ENCODE results near the gene RSL1D1. TPM values are rescaled to one million over a fixed set of nuclear protein-coding genes. Genes with fewer than 3 reads are reported as not detected.
"Not testable (repeated sequence)": the region's sequence is repeated elsewhere in the genome, so short reads cannot be mapped to it uniquely, and the experiment has no call there.

The RSL1D1 gene
- total RNA-seq, 1 donor from 2014 or later, result 86.9 TPM

DNA sequence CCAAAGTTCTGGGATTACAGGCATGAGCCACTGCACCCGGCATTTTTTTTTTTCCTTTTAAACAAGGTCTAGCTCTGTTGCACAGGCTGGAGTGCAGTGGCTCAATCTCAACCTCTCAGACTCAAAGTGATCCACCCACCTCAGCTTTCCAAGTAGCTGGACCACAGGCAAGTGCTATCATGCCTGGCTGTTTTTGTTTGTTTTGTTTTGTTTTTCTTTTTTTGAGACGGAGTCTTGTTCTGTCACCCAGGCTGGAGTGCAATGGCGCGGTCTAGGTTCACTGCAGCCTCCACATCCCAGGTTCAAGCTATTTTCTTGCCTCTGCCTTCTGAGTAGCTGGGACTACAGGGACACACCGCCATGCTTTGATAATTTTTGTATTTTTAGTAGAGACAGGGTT, 35.2 kb downstream of the RSL1D1 start:
- DNase-seq (ENCODE audit: low spot score), result no peak
- TF ChIP-seq, protein P1, sequence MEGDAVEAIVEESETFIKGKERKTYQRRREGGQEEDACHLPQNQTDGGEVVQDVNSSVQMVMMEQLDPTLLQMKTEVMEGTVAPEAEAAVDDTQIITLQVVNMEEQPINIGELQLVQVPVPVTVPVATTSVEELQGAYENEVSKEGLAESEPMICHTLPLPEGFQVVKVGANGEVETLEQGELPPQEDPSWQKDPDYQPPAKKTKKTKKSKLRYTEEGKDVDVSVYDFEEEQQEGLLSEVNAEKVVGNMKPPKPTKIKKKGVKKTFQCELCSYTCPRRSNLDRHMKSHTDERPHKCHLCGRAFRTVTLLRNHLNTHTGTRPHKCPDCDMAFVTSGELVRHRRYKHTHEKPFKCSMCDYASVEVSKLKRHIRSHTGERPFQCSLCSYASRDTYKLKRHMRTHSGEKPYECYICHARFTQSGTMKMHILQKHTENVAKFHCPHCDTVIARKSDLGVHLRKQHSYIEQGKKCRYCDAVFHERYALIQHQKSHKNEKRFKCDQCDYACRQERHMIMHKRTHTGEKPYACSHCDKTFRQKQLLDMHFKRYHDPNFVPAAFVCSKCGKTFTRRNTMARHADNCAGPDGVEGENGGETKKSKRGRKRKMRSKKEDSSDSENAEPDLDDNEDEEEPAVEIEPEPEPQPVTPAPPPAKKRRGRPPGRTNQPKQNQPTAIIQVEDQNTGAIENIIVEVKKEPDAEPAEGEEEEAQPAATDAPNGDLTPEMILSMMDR (IDR thresholded peaks at IDR 0.05; ENCODE audit: unreplicated experiment), result no peak
- no peaks in the 10 kb centered on the region for H3K4me1 Mint-ChIP-seq (ENCODE audit: unreplicated experiment)
- H3K9me3 Mint-ChIP-seq (ENCODE audit: unreplicated experiment), result no peaks in the 10 kb centered on the region
- no peak overlapping the region for H3K4me3 Mint-ChIP-seq (ENCODE audit: unreplicated experiment)
- H3K27ac Mint-ChIP-seq (ENCODE audit: unreplicated experiment), result no peak overlapping the region
- peaks cover 1% of the 10 kb centered on the region for H3K27me3 Mint-ChIP-seq (ENCODE audit: unreplicated experiment)
- H3K36me3 Mint-ChIP-seq (ENCODE audit: low read depth, unreplicated experiment), result no peaks in the 10 kb centered on the region

DNA sequence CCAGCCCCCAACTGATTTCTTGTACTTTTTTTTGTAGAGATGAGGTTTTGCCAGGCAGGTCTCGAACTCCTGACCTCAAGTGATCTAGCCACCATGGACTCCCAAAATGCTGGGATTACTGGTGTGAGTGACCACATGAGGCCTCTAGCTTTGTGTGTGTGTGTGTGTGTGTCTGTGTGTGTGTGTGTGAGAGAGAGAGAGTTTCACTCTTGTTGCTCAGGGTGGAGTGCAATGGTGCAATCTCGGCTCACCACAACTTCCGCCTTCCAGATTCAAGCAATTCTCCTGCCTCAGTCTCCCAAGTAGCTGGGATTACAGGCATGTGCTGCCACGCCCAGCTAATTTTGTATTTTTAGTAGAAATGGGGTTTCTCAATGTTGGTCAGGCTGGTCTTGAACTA, 36.5 kb downstream of the RSL1D1 start:
- not testable (repeated sequence) for DNase-seq (ENCODE audit: low spot score); H3K36me3 Mint-ChIP-seq (ENCODE audit: low read depth, unreplicated experiment); H3K9me3 Mint-ChIP-seq (ENCODE audit: unreplicated experiment); H3K4me3 Mint-ChIP-seq (ENCODE audit: unreplicated experiment); H3K27ac Mint-ChIP-seq (ENCODE audit: unreplicated experiment); H3K4me1 Mint-ChIP-seq (ENCODE audit: unreplicated experiment); H3K27me3 Mint-ChIP-seq (ENCODE audit: unreplicated experiment)

DNA sequence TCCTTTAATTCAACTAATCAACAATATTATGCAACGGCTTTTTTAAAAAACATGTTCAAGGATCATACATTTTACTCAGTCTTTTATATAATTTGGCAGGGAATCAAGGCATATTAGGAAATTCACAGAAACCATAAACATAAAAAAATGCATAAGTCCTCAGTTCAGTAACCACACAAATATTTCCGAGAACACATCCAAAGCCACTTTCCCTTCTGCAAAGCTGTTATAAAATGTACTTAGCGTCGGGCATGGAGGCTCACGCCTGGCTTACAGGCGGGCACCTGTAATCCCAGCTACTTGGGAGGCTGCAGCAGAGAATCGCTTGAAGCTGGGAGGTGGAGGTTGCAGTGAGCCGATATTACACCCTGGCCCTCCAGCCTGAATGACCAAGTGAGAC, 44.6 kb downstream of the RSL1D1 start:
- TF ChIP-seq, protein P1 (IDR thresholded peaks at IDR 0.05; ENCODE audit: unreplicated experiment), result no peak
- no peaks in the 10 kb centered on the region for H3K27me3 Mint-ChIP-seq (ENCODE audit: unreplicated experiment)
- no peak overlapping the region for H3K27ac Mint-ChIP-seq (ENCODE audit: unreplicated experiment)
- H3K4me3 Mint-ChIP-seq (ENCODE audit: unreplicated experiment), result no peak overlapping the region
- no peaks in the 10 kb centered on the region for H3K36me3 Mint-ChIP-seq (ENCODE audit: low read depth, unreplicated experiment)
- H3K9me3 Mint-ChIP-seq (ENCODE audit: unreplicated experiment), result no peaks in the 10 kb centered on the region
- no peaks in the 10 kb centered on the region for H3K4me1 Mint-ChIP-seq (ENCODE audit: unreplicated experiment)
- no peak for DNase-seq (ENCODE audit: low spot score)

DNA sequence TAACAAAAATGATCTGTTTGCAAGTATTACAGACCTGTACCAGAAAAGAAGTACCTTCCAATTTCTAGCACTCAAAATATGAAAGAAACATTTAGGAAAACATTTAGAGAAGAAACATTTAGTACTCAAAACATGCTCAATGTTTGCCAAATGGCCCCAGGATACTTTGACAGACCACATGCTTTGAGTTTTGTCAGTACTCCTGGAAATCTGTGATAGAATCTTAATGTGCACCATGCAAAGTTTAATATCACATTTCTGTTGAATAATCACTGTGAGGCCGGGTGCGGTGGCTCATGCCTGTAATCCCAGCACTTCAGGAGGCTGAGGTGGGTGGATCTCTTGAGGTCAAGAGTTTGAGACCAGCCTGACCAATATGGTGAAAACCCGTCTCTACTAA, 45.8 kb downstream of the RSL1D1 start:
- H3K4me3 Mint-ChIP-seq (ENCODE audit: unreplicated experiment), result no peak overlapping the region
- no peaks in the 10 kb centered on the region for H3K9me3 Mint-ChIP-seq (ENCODE audit: unreplicated experiment)
- H3K27me3 Mint-ChIP-seq (ENCODE audit: unreplicated experiment), result peaks cover 2% of the 10 kb centered on the region
- H3K4me1 Mint-ChIP-seq (ENCODE audit: unreplicated experiment), result no peaks in the 10 kb centered on the region
- DNase-seq (ENCODE audit: low spot score), result no peak
- H3K36me3 Mint-ChIP-seq (ENCODE audit: low read depth, unreplicated experiment), result no peaks in the 10 kb centered on the region
- no peak overlapping the region for H3K27ac Mint-ChIP-seq (ENCODE audit: unreplicated experiment)
- TF ChIP-seq, protein P1 (IDR thresholded peaks at IDR 0.05; ENCODE audit: unreplicated experiment), result no peak

DNA sequence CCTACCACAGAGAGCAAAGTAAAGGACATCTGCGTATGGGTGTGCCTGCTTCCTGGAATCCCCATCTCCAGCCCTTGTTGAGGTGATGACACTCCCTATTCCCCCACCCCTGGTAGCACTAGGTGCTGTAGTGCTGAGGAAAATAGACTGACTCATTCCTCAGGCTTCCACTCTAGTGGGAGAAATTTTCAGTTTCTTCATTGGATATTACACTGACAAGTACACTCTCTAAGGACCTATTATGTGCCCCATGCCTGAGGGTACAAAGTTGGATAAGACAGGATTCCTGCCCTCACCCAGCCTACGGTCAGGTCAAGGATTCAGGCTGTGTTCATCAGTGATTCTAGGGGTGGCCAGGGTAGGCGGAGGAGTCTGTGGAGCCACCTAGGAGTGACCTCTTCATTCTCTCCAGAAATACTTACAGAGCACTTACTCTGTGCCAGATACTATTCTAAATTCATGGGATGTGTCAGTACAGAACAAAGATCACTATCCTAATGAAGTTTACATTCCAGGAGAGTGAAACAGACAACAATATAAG, 49.8 kb downstream of the RSL1D1 start:
- H3K27me3 Mint-ChIP-seq (ENCODE audit: unreplicated experiment), result peaks cover 9% of the 10 kb centered on the region
- TF ChIP-seq, protein P1 (IDR thresholded peaks at IDR 0.05; ENCODE audit: unreplicated experiment), result no peak
- H3K27ac Mint-ChIP-seq (ENCODE audit: unreplicated experiment), result no peak overlapping the region
- no peaks in the 10 kb centered on the region for H3K36me3 Mint-ChIP-seq (ENCODE audit: low read depth, unreplicated experiment)
- no peaks in the 10 kb centered on the region for H3K9me3 Mint-ChIP-seq (ENCODE audit: unreplicated experiment)
- DNase-seq (ENCODE audit: low spot score), result no peak
- H3K4me3 Mint-ChIP-seq (ENCODE audit: unreplicated experiment), result no peak overlapping the region
- H3K4me1 Mint-ChIP-seq (ENCODE audit: unreplicated experiment), result peaks cover 27% of the 10 kb centered on the region
